Activated CD8-positive, alpha-beta memory T cell treated with anti-CD3 and anti-CD28 coated beads for 1 hour (primary cell): ENCODE results near the gene KCNC4.

ENCODE experiments used
- DNase-seq, 2 donors: peaks; one replicate each; pipeline ENCODE4 v3.0.0-alpha.2; 2020; ENCODE audit warnings: low read depth in 1 of 2; ENCODE audit errors: extremely low read depth in 1 of 2

The KCNC4 gene

GRCh38 chr1:110211496-110212168 is 1.5 kb downstream of the KCNC4 start:
- peak in 1 of 2 donors; percentile 11 for DNase-seq

GRCh38 chr1:110212169-110213142 is 2.3 kb downstream of the KCNC4 start:
- DNase-seq = no peak

GRCh38 chr1:110213143-110213540 is 3.0 kb downstream of the KCNC4 start:
- no peak for DNase-seq

GRCh38 chr1:110214454-110215404 is 4.6 kb downstream of the KCNC4 start:
- DNase-seq = no peak

GRCh38 chr1:110215621-110216515 is 5.8 kb downstream of the KCNC4 start:
- no peak for DNase-seq

- no peak for DNase-seq
Measured at GRCh38 chr1:110216844-110217444, 6.8 kb downstream of the KCNC4 start.

GRCh38 chr1:110218137-110218536 is 8.0 kb downstream of the KCNC4 start:
- no peak for DNase-seq

- DNase-seq = no peak
Measured at GRCh38 chr1:110218739-110219138, 8.6 kb downstream of the KCNC4 start.

- DNase-seq = no peak
Measured at GRCh38 chr1:110220324-110220723, 10.2 kb downstream of the KCNC4 start.

GRCh38 chr1:110221119-110221518 is 11.0 kb downstream of the KCNC4 start:
- DNase-seq = no peak

- DNase-seq = no peak
Measured at GRCh38 chr1:110223127-110223526, 13.0 kb downstream of the KCNC4 start.

GRCh38 chr1:110223581-110223980 is 13.5 kb downstream of the KCNC4 start:
- DNase-seq = no peak

- no peak for DNase-seq
Measured at GRCh38 chr1:110224240-110224995, 14.3 kb downstream of the KCNC4 start.

- DNase-seq = no peak
Measured at GRCh38 chr1:110225212-110225611, 15.1 kb downstream of the KCNC4 start.

- no peak for DNase-seq
Measured at GRCh38 chr1:110225756-110226404, 15.8 kb downstream of the KCNC4 start.

GRCh38 chr1:110227774-110228173 is 17.7 kb downstream of the KCNC4 start:
- no peak for DNase-seq

GRCh38 chr1:110228381-110228780 is 18.3 kb downstream of the KCNC4 start:
- DNase-seq = no peak

GRCh38 chr1:110228869-110229268 is 18.8 kb downstream of the KCNC4 start:
- no peak for DNase-seq
